Body of pancreas (tissue), 4 donors: ENCODE measurements around the gene LRP1-AS. TPM values are rescaled to one million over a fixed set of nuclear protein-coding genes. Genes with fewer than 3 reads are reported as not detected.

Source experiments
- ATAC-seq: fragments of 150-250 bp; one replicate; pipeline ENCODE4 v1.9.1; 2016
- DNase-seq, 4 donors: peaks; one replicate each; pipeline ENCODE4 v3.0.0-alpha.2; 2019
- H3K27ac ChIP-seq, 4 donors: fragments of 200-600 bp; sonication (generic); 1 replicate in 3 of 4; 2 replicates in 1 of 4; pipeline versions ENCODE4 v1.5.1 to v1.6.1; 2016 to 2019; ENCODE audit warnings: mild to moderate bottlenecking in 1 of 4, mixed read lengths in 1 of 4, moderate library complexity in 1 of 4
- H3K27me3 ChIP-seq, 2 donors: fragments of 200-600 bp; sonication (generic); one replicate each; pipeline ENCODE4 v1.6.0; 2016; ENCODE audit warnings: mild to moderate bottlenecking in 1 of 2
- H3K36me3 ChIP-seq, 2 donors: fragments of 200-600 bp; sonication (generic); replicated peaks in 1 of 2; 2 replicates each; pipeline ENCODE4 v1.5.1; 2016; ENCODE audit warnings: low read depth in 2 of 2; ENCODE audit not compliant: insufficient read depth in 1 of 2
- H3K4me1 ChIP-seq: fragments of 200-600 bp; sonication (generic); one replicate; pipeline ENCODE4 v1.6.0; 2016
- H3K4me3 ChIP-seq, 2 donors: fragments of 200-600 bp; sonication (generic); 1 replicate in 1 of 2; 2 replicates in 1 of 2; pipeline ENCODE4 v1.5.1; 2016 to 2019
- H3K9me3 ChIP-seq, 3 donors: fragments of 200-600 bp; sonication (generic); 1 replicate in 2 of 3; 2 replicates in 1 of 3; pipeline ENCODE4 v1.5.1; 2016
- POLR2A ChIP-seq, 3 donors: fragments of 450-650 bp; IDR thresholded peaks; one replicate each; pipeline ENCODE4 v1.6.1; 2016; ENCODE audit warnings: antibody characterized with exemption in 3 of 3, mild to moderate bottlenecking in 2 of 3
- WGBS, 2 donors: methylation state at CpG; one replicate each; pipeline ENCODE4 v1.1.5; 2017; 5-methylcytosine and 5-hydroxymethylcytosine counted together
- intact Hi-C: fragments of 100-400 bp; cut with DNase I; formaldehyde crosslinking; loops from one replicate; pipeline ENCODE4 v1.15.1; 2023
- total RNA-seq, 2 donors: library from RNA; depleted of rRNA; stranded (reverse); fragments of >200 nt; gene quantifications; one replicate each; pipeline ENCODE4 v1.1.0, GENCODE V29; 2016
- TF ChIP-seq, protein P1 (sequence below), 7 experiments: fragments of 450-650 bp in 4 of 7; fragments of 200-600 bp in 3 of 7; sonication (generic) in 3 of 7; IDR thresholded peaks; one replicate each; pipeline ENCODE4 v1.5.1; 2016 to 2019; ENCODE audit warnings: antibody characterized with exemption in 7 of 7

Gene LRP1-AS
- total RNA-seq, 2 donors from 2014 or later = not detected

DNA sequence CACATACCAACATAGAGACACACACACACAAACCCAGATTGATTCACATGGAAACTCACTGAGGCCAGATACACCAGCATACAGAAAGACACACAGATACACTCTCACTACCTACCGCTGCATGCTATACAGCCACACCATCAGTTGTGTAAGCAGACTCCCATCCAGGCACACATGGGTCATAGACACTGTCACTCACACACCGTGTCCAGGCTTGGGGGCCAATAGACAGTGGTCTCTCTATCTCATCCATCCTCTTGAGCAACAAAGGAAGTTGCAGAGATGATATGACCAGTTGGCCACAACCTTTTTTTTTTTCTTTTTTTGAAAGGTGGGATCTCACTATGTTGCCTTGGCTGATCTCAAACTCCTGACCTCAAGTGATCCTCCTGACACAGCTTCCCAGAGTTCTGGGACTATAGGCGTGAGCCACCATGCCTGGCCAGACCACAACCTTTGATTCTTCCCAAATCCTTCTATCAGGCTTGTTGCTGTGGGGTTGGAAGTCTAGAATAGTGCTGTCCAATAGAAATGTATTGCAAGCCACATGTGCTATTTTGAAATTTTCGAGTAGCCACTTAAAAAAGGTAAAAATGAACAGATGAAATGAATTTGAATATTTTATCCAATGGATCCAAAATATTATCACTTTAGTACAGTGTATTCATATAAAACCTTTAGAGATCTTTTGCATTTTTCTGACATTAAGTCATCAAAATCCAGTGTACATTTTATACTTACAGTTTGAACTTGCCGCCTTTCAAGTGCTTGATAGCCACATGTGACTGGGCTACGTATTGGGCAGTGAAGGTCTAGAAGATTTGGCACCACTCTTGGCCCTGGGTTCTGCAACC, 7.4 kb downstream of the LRP1-AS start:
- H3K27me3 ChIP-seq = no peaks in the 10 kb centered on the region
- H3K27ac ChIP-seq = no peak overlapping the region
- intact Hi-C loops = no loop called here
- no peaks in the 10 kb centered on the region for H3K9me3 ChIP-seq
- whole genome bisulfite sequencing, 2 donors = 70 to 82% methylated on average over 6 of the region's 6 CpGs
- H3K4me1 ChIP-seq = no peaks in the 10 kb centered on the region
- ATAC-seq (peak; percentile 23), DNase-seq (no peak)
- H3K4me3 ChIP-seq = no peak overlapping the region
- no peak for TF ChIP-seq POLR2A (IDR thresholded peaks at IDR 0.05)
- TF ChIP-seq, protein P1, sequence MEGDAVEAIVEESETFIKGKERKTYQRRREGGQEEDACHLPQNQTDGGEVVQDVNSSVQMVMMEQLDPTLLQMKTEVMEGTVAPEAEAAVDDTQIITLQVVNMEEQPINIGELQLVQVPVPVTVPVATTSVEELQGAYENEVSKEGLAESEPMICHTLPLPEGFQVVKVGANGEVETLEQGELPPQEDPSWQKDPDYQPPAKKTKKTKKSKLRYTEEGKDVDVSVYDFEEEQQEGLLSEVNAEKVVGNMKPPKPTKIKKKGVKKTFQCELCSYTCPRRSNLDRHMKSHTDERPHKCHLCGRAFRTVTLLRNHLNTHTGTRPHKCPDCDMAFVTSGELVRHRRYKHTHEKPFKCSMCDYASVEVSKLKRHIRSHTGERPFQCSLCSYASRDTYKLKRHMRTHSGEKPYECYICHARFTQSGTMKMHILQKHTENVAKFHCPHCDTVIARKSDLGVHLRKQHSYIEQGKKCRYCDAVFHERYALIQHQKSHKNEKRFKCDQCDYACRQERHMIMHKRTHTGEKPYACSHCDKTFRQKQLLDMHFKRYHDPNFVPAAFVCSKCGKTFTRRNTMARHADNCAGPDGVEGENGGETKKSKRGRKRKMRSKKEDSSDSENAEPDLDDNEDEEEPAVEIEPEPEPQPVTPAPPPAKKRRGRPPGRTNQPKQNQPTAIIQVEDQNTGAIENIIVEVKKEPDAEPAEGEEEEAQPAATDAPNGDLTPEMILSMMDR (IDR thresholded peaks at IDR 0.05) = no peak
- H3K36me3 ChIP-seq = peaks cover 0 to 4% of the 10 kb centered on the region in 2 donors

DNA sequence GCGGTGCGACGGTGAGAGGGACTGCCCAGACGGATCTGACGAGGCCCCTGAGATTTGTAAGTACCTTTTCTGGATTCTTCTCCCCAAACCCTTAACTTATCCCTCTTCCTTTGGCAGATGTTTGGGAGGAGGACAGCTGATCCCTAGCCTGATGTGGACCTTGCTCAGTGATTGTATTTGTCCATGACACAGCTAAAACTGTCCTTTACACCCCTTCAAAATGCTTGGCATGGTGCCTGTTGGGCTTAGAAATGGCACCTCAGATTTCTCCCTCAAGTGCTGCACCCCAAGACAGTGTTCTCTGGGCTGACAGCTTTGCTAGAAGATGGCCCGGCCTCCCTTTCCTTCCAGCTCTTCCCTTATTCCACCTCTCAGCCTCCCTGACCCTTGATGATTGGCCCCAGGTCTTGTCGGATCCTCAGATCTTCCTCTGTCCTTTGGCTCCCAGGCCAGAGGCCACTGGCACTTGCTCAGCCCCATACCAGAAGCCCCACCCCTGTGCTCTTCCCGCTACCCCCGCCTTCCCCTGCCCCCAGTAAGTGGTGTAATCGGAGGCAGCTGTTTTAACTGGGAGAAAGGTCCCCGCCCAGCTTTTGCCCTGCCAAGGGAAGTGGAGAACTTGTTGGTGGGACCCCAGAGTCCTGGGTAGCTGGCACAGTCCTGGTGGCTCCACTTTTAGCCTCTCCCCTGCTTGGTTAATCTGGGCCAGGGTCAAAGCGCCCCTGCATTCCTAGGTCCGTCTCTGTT, 8.7 kb downstream of the LRP1-AS start:
- DNase-seq = peak in 3 of 4 donors; percentile 35 to 67 (median 44)

DNA sequence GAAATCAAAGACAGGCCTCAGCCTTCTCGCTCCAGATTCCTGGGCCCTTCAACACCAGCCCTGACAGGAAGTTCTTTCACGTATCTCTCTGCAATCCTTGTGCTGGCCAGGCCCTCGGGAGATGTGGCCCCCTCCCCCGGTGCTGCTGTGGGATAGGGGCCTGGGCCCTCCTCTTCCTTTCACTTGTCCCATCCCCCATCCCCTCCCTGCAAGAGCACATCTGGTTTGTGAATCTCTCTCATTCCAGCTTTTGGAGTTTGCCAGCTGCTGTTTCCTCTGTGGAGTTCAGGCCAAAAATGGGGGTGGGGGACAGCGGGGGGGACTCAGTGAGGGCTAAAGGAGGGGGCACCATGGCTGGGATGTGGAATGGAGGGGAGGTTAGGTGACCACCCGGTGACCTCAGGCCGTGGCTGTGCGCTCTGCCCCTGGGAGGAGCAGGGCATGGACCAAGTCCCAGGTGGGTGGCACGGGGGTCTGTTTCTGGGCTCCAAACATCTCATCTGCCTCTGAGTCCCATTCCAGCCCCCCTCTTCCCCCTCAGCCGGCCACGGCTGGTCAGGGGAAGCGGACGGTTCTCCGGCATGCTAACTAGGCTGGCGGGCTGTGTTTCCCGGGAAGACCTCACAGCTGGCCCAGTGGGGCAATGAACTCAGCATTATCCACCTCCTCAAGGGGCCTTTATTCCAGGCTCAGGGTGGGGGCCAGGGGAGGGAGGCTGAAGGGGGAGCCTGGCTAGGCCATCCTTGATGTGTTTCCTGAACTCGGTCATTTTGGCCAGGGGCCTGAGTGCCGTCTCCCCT, 11.7 kb downstream of the LRP1-AS start:
- peak overlapping the region in 1 of 4 donors; percentile 44 for H3K27ac ChIP-seq

More for the DNA sequence above, 8.7 kb downstream of the LRP1-AS start:
- H3K4me1 ChIP-seq = no peaks in the 10 kb centered on the region
- no peak for TF ChIP-seq POLR2A (IDR thresholded peaks at IDR 0.05)
- TF ChIP-seq, protein P1 (IDR thresholded peaks at IDR 0.05) = no peak
- no peaks in the 10 kb centered on the region for H3K9me3 ChIP-seq
- WGBS, 2 donors = 73 to 76% methylated on average over 12 to 13 of the region's 13 CpGs
- H3K27me3 ChIP-seq = no peaks in the 10 kb centered on the region
- no peak overlapping the region for H3K4me3 ChIP-seq
- H3K27ac ChIP-seq = peak overlapping the region in 1 of 4 donors; percentile 21
- peaks cover 0 to 1% of the 10 kb centered on the region in 2 donors for H3K36me3 ChIP-seq
- intact Hi-C loops = no loop called here
- no peak for ATAC-seq

DNA sequence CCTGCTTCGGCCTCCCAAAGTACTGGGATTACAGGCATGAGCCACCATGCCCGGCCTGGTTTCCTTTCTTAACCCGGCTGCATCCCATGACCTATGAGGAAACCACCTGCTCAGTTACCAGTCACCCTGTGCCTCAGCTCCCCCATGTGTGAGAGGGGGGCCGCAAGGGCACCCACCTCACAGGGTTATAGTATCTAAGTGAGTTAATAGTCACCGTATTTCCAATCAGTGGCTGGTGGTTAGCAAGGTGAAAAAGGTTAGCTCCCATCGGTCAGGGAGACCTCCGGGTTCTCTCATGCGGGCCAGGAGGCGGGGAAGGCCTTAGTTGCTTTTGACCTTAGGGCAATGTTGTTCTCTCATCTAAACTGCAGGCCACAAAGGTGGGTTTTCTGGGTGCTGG, 12.5 kb downstream of the LRP1-AS start:
- DNase-seq = no peak
- Histone ChIP-seq H3K27ac (peak overlapping the region in 1 of 4 donors; percentile 44), H3K27me3 (no peaks in the 10 kb centered on the region), H3K36me3 (no peaks in the 10 kb centered on the region), H3K4me3 (no peak overlapping the region), H3K4me1 (no peaks in the 10 kb centered on the region), H3K9me3 (no peaks in the 10 kb centered on the region)
- TF ChIP-seq POLR2A (IDR thresholded peaks at IDR 0.05) = no peak
- TF ChIP-seq, protein P1 (IDR thresholded peaks at IDR 0.05) = no peak
- 84 to 90% methylated on average over 4 to 9 of the region's 9 CpGs for WGBS, 2 donors
- intact Hi-C loops = loop anchor here (5.0 kb wide), 1 partner anchor 42 kb away; no protein-coding TSS in a partner anchor
- no peak for ATAC-seq

More for the DNA sequence above, 11.7 kb downstream of the LRP1-AS start:
- TF ChIP-seq, protein P1 (IDR thresholded peaks at IDR 0.05) = no peak
- TF ChIP-seq POLR2A (IDR thresholded peaks at IDR 0.05) = no peak
- intact Hi-C loops = no loop called here
- DNase-seq = peak in 1 of 4 donors; percentile 22
- no peaks in the 10 kb centered on the region for H3K27me3 ChIP-seq
- peak; percentile 30 for ATAC-seq
- WGBS, 2 donors = 63 to 76% methylated on average over 15 to 18 of the region's 18 CpGs
- H3K4me1 ChIP-seq = no peaks in the 10 kb centered on the region
- H3K36me3 ChIP-seq = no peaks in the 10 kb centered on the region
- H3K4me3 ChIP-seq = no peak overlapping the region
- H3K9me3 ChIP-seq = no peaks in the 10 kb centered on the region
